SH-SY5Y (cell line): ENCODE measurements around the gene GNAT2.

Experiments used
- GATA2 ChIP-seq: IDR thresholded peaks from 2 replicates; pipeline ENCODE4 v1.6.1; 2011; ENCODE audit warnings: mild to moderate bottlenecking, low read depth, low read length
- GATA3 ChIP-seq: IDR thresholded peaks from 2 replicates; pipeline ENCODE4 v1.6.1; 2011; ENCODE audit warnings: low read depth, mild to moderate bottlenecking, low read length, moderate library complexity

Gene GNAT2

DNA sequence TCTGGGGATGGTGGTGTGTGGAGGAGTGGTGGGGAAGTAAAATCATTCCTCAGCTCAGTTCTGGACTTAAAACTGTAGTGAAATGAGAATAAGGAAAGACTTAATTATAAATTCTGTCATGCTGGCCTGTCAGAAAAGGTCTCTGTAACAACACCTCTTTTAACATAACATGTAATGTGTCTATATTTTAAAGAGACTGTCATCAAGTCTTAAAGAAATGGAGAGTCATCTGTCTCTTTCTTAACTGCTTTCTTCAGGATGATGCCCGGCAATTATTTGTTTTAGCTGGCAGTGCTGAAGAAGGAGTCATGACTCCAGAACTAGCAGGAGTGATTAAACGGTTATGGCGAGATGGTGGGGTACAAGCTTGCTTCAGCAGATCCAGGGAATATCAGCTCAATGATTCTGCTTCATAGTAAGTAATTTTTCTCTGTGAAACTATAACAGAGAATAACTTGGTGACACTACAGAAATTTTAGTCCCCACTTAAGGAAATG, 40.4 kb downstream of the GNAT2 start:
- no peak for TF ChIP-seq GATA2
- TF ChIP-seq GATA3, result no peak

DNA sequence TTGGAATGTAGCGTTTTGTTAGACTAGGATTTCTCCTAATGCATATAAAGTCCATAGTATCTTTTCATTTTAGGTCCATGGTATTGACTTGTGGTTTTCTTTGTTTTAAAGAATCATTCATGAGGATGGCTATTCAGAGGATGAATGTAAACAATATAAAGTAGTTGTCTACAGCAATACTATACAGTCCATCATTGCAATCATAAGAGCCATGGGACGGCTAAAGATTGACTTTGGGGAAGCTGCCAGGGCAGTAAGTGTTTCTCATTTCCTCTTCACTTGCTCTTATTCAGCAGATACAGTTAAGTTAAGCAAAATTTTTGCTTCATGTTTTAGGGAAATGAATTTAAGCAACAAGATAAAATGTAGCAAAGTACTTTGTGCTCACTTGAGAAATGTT, 45.6 kb downstream of the GNAT2 start:
- TF ChIP-seq GATA2 (no peak), GATA3 (no peak)

DNA sequence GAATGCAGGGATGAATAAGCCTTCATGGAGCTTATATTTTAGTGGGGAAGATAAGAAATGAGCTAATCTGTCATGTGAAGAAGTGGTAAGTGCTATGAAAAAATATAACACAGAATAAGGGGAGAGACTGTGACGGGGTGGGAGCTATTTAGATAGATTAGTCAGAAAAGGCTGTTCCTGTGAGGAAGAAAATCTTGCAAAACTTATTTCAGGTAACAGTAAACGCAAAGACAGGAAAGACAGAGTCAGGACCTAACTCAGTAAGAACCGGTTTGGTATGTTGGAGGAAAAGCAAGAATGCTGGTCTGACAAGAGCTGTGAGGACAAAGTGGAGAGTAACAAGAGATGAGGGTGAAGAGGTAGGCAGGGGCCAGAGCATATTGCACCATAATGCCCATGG, 49.0 kb downstream of the GNAT2 start:
- TF ChIP-seq GATA3 (no peak), GATA2 (no peak)

DNA sequence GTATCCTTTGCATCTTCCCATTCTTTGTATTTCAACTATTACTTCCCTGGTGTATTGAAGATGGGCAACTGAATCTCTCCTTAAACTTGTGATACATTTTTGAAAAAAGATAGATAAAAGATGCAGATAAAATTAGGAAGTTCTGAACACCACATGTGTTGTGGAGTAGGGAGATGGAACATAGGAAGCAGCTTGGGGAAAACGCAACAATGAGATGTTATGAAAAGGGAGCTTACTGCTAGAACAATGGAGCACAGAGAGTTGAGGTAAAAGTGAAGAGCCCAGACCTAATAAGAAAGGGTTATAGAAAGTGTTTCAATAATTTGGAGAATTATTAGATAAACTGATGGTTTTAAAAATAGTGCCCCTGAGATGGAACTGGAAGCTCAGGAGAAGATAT, 50.1 kb downstream of the GNAT2 start:
- TF ChIP-seq GATA3 (no peak), GATA2 (no peak)

DNA sequence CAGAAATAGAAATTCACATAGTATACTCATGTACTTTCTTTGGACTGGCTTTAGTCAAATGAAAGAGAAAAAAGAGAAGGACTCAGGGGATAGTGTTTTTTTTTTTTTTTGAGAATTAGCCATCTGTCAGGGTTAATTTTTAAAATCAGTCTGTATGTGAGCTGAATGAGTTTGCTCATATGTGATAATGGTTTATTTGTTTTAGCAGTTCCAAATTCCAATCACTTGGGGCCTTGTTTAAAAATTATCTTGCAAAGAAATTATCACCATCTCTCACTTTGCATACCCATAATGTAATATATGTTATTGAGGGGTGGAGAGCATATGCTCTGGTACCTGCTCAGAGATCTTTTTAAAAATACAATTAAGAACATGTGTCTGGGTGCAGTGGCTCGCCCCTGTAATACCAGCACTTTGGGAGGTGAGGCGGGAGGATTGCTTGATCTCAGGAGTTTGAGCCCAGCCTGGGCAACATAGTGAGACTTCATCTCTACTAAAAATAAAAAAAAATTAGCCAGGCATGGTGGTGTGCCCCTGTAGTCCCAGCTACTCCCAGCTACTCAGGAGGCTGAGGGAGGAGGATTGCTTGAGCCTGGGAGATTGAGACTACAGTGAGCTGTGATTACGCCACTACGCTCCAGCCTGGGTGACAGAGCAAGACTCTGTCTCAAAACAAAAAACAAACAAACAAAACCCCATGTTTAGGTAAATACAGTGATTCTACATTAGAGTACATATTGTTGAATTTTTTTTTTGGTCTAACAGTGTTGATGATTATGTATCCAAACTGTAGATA, 51.3 kb downstream of the GNAT2 start:
- TF ChIP-seq GATA3, result no peak
- no peak for TF ChIP-seq GATA2

DNA sequence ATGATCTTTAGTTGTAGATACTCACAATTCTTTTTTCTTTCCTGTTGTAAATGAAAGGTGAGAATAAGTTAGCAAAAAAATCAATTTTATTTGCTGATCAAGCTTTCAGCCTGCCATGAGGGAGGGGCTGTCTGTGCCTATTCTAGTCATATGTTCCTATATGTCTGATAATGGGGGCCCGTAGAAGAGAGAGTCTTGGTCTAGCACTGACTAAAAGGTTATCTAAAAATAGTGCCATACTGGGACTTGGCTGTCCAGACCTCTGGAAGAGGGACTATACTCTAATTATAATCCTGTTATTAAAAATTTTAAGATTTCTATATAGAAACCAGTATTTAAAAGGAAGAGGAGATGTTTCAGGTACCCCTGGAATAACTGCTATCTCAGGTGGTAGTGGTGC, 52.4 kb downstream of the GNAT2 start:
- TF ChIP-seq GATA2 (no peak), GATA3 (no peak)

DNA sequence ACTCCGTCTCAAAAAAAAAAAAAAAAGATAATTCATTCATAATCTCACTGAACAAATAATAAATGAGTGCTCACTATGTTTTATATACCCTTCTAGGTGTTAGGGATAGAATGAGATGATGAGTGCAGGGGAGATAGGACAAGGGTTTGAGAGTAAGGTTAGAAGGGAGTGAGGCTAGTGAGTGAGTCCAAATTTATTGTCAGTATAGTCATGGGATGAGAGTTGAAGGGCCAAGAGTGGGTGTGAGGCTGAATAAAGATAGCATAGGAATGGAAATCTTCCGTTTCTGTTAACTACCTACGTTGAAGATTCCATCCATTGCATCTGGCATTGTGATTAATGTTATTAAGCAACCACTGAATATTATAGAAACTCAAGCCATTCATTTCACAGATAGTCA, 54.2 kb downstream of the GNAT2 start:
- TF ChIP-seq GATA2 (no peak), GATA3 (no peak)

DNA sequence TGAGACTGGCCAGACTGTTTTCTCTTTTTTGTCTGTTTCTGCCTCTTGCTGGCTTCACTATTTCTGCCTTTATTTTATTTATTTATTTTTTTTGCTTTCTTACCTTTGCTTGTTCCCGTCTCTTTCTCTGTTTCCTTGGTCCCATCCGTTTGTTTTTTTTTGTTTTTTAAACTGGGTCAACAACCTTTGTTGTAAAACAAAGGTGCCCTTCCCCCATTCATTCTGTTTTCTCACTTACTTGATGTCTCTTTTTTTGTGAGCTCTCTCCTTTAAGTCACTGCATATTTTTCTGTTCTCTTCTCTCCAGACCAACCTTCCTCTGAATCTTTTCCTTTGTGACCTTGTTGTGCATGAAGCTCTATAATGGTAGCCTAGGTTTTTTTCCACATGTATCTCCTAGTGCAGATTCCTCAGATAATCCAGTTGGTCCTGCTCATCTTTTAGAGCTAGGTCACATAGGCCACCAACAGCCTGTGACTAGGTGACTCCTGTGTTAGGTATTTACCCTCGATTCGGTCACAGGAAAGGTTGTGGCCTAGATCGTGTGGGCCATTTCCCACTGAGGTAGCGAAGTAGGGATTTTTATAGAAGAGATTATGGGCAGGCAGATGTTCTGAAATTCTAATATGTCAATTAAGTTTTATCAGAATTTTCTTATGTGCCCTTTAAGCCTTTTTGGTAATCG, 55.1 kb downstream of the GNAT2 start:
- no peak for TF ChIP-seq GATA3
- TF ChIP-seq GATA2, result no peak

DNA sequence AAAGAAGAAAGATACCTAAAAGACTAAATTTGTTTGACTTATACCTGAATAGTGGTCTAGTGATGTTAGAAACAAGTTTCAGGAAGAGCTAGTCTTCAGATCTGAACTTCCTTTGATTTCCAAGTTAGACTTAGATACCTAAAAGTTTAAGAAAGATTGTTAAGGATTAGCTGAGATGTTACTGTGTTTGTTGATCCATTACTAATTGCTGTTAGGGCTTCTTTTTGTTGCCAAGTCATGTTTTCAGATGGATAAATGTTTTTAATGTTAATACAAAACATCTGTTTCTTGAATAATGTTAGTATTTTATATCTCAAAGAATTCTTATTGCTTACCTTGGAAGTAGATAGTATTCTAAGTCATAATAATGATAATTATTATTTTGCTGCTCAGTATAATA, 59.4 kb downstream of the GNAT2 start:
- TF ChIP-seq GATA2, result no peak
- TF ChIP-seq GATA3, result no peak

DNA sequence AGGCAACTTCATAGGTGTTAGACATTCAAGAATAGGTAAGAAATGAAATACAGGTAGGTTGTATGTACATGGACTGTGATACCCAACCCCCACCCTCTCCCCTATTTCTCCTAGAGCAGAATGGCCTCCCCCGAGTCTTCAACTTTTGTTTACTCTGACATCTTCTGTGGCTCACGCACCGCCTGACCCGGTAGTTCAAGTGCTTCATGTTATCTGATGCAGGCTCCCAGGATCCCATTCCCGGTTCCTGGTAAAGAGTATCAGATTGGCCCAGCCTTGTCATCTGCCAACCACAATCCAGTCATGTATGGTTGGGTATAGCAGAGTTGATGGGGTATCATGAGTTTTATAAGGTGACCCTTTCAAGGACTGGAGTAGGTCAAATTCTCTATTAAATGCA, 61.9 kb downstream of the GNAT2 start:
- TF ChIP-seq GATA3 (no peak), GATA2 (no peak)

DNA sequence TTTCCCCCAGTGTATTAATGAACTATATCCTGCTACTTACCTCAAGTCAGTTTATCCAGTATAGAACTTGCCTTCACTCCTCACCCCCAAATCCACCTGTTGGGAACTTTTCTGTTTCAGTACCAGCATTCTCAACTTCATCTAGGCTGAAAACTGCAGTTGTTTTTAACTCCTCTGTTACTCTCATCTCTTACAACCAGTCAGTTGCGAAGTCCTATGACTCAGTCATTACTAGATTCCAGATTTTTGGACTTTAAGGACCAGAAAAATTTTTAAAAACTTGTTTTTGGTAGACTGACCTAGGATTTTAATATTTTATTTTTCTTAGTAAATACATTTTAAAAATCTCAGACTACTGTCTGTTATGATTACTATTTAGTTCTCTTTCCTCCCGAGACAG, 62.9 kb downstream of the GNAT2 start:
- TF ChIP-seq GATA2 (no peak), GATA3 (no peak)
